Fibroblast of villous mesenchyme (primary cell): ENCODE measurements around the gene SPINDOC. TPM values are rescaled to one million over a fixed set of nuclear protein-coding genes. Genes with fewer than 3 reads are reported as not detected.
A peak's percentile ranks its signal among the peaks of the same experiment; 100 is the strongest.

Source experiments
- DNase-seq: peaks from one replicate; pipeline ENCODE4 v3.0.0-alpha.2; 2010; ENCODE audit warnings: low read depth
- H3K4me3 ChIP-seq: 2 replicates; pipeline ENCODE4 v1.5.1; 2011; ENCODE audit warnings: low read depth, mild to moderate bottlenecking, low read length
- CTCF ChIP-seq: IDR thresholded peaks from 2 replicates; pipeline ENCODE4 v1.5.1; 2012; ENCODE audit warnings: low read depth, mild to moderate bottlenecking, low read length; ENCODE audit not compliant: insufficient read depth
- total RNA-seq: library from RNA; depleted of rRNA; stranded (reverse); fragments of >200 nt; gene quantifications from 2 replicates; pipeline ENCODE4 v1.2.3, GENCODE V29; 2012

Gene SPINDOC
- total RNA-seq, 1 donor = 24.2 TPM

- H3K4me3 ChIP-seq = no peak overlapping the region
- no peak for TF ChIP-seq CTCF
- DNase-seq = no peak
These were observed 19.1 kb downstream of the SPINDOC start for GRCh38 chr11:63832336-63832735.

- no peak for TF ChIP-seq CTCF
- no peak for DNase-seq
These were observed 19.8 kb downstream of the SPINDOC start for GRCh38 chr11:63833048-63833447.

GRCh38 chr11:63834535-63835157, 21.4 kb downstream of the SPINDOC start:
- no peak overlapping the region for H3K4me3 ChIP-seq
- DNase-seq = no peak
- TF ChIP-seq CTCF = no peak

More at GRCh38 chr11:63833048-63833447, 19.8 kb downstream of the SPINDOC start:
- no peak overlapping the region for H3K4me3 ChIP-seq

- no peak overlapping the region for H3K4me3 ChIP-seq
- DNase-seq = no peak
- no peak for TF ChIP-seq CTCF
These were observed 21.9 kb downstream of the SPINDOC start for GRCh38 chr11:63835158-63835545.

GRCh38 chr11:63837027-63837688, 23.9 kb downstream of the SPINDOC start:
- no peak overlapping the region for H3K4me3 ChIP-seq
- DNase-seq = peak; percentile 74
- peak; percentile 88 for TF ChIP-seq CTCF

- DNase-seq = no peak
- no peak overlapping the region for H3K4me3 ChIP-seq
- no peak for TF ChIP-seq CTCF
These were observed 24.5 kb downstream of the SPINDOC start for GRCh38 chr11:63837739-63838138.
